Keratinocyte (primary cell): ENCODE measurements around the gene LY6G5B. TPM values are rescaled to one million over a fixed set of nuclear protein-coding genes. Genes with fewer than 3 reads are reported as not detected.

Experiments used
- DNase-seq: peaks from one replicate; pipeline ENCODE4 v3.0.0-alpha.2; 2011; ENCODE audit warnings: low read depth, missing footprints, low spot score
- FAIRE-seq: peaks from 2 replicates; lab custom pipeline; 2011; peaks lifted over from hg19 to GRCh38; lab: Jason Lieb, UNC
- H2AFZ ChIP-seq: 2 replicates; pipeline ENCODE4 v1.6.0; 2012; ENCODE audit warnings: low read length, control low read depth, inconsistent platforms; ENCODE audit not compliant: control insufficient read depth
- H3K27ac ChIP-seq: 2 replicates; pipeline ENCODE4 v1.5.1; 2011; ENCODE audit warnings: low read length; ENCODE audit not compliant: control insufficient read depth, insufficient read depth
- H3K27me3 ChIP-seq: 3 replicates; pipeline ENCODE4 v1.6.0; 2011; ENCODE audit warnings: low read length; ENCODE audit not compliant: control insufficient read depth, insufficient read depth; ENCODE audit errors: extremely low read depth
- H3K36me3 ChIP-seq, 2 experiments: 2 replicates in 1 of 2; 3 replicates in 1 of 2; pipeline ENCODE4 v1.5.1; 2011; ENCODE audit warnings: low read length in 2 of 2, mild to moderate bottlenecking in 1 of 2; ENCODE audit not compliant: control insufficient read depth in 2 of 2, insufficient read depth in 2 of 2; ENCODE audit errors: extremely low read depth in 1 of 2
- H3K4me1 ChIP-seq: 3 replicates; pipeline ENCODE4 v1.5.1; 2011; ENCODE audit warnings: low read length; ENCODE audit not compliant: control insufficient read depth, insufficient read depth; ENCODE audit errors: extremely low read depth
- H3K4me2 ChIP-seq: 3 replicates; pipeline ENCODE4 v1.6.0; 2011; ENCODE audit warnings: low read depth, low read length; ENCODE audit not compliant: control insufficient read depth, insufficient read depth; ENCODE audit errors: extremely low read depth
- H3K4me3 ChIP-seq, 3 experiments: fragments of 200-600 bp in 1 of 3; sonication (generic) in 1 of 3; 2 replicates in 2 of 3; 3 replicates in 1 of 3; pipeline ENCODE4 v1.5.1; 2011 to 2016; ENCODE audit warnings: low read length in 3 of 3, mild to moderate bottlenecking in 3 of 3, control low read depth in 2 of 3, inconsistent platforms in 1 of 3, low read depth in 1 of 3, mixed read lengths in 1 of 3, mixed run types in 1 of 3, moderate library complexity in 1 of 3; ENCODE audit not compliant: control insufficient read depth in 2 of 3, insufficient read depth in 2 of 3; ENCODE audit errors: extremely low read depth in 1 of 3
- H3K79me2 ChIP-seq: 2 replicates; pipeline ENCODE4 v1.6.0; 2012; ENCODE audit warnings: low read length; ENCODE audit not compliant: control insufficient read depth, insufficient read depth
- H3K9ac ChIP-seq: 3 replicates; pipeline ENCODE4 v1.6.0; 2011; ENCODE audit warnings: low read length; ENCODE audit not compliant: control insufficient read depth, insufficient read depth; ENCODE audit errors: extremely low read depth
- H3K9me1 ChIP-seq: 3 replicates; pipeline ENCODE4 v1.6.0; 2011; ENCODE audit warnings: low read length; ENCODE audit not compliant: control insufficient read depth, insufficient read depth; ENCODE audit errors: extremely low read depth
- H3K9me3 ChIP-seq: 2 replicates; pipeline ENCODE4 v1.5.1; 2012; ENCODE audit warnings: low read depth, low read length; ENCODE audit not compliant: control insufficient read depth
- H4K20me1 ChIP-seq: 3 replicates; pipeline ENCODE4 v1.6.0; 2011; ENCODE audit warnings: low read length; ENCODE audit not compliant: control insufficient read depth, insufficient read depth; ENCODE audit errors: extremely low read depth
- EZH2 ChIP-seq: IDR thresholded peaks from one replicate; pipeline ENCODE4 v1.6.1; 2012; ENCODE audit warnings: inconsistent platforms, mild to moderate bottlenecking, low read length, moderate library complexity
- dilution Hi-C: fragments of 300-500 bp; cut with MboI; formaldehyde crosslinking; loops from one replicate; pipeline ENCODE4 v1.7.0; 2020; ENCODE audit warnings: low sequenced_read_pairs; ENCODE audit not compliant: extremely low pct_ligation_motif_present
- polyA plus RNA-seq, 5 experiments: library from polyadenylated mRNA; depleted of rRNA in 3 of 5; stranded (reverse) in 3 of 5; stranded (forward) in 1 of 5; unstranded in 1 of 5; fragments of >200 nt; gene quantifications; 1 replicate in 1 of 5; 2 replicates in 3 of 5; 3 replicates in 1 of 5; pipeline versions ENCODE4 v1.2.1 to v1.2.3, GENCODE V29; 2011 to 2012; ENCODE audit warnings: missing spikeins in 2 of 5, low read depth in 1 of 5, low replicate concordance in 1 of 5
- small RNA-seq, 3 experiments: library from RNA; depleted of rRNA; stranded (forward); fragments of <200 nt; gene quantifications; one replicate each; pipeline ENCODE3, GENCODE V24; 2012; ENCODE audit warnings: low read depth in 3 of 3, low replicate concordance in 1 of 3; ENCODE audit not compliant: insufficient read length in 3 of 3
- TF ChIP-seq, protein P1 (sequence below), 3 experiments: IDR thresholded peaks in 1 of 3; conservative IDR thresholded peaks in 1 of 3; optimal IDR thresholded peaks in 1 of 3; 2 replicates in 2 of 3; 3 replicates in 1 of 3; pipeline versions ENCODE3 to v1.5.1; 2011; ENCODE audit warnings: low read length in 3 of 3, mild to moderate bottlenecking in 3 of 3, moderate library complexity in 2 of 3, control low read depth in 1 of 3, inconsistent platforms in 1 of 3; ENCODE audit not compliant: insufficient read depth in 2 of 3; ENCODE audit errors: extremely low read depth in 1 of 3

The LY6G5B gene
- polyA plus RNA-seq, 1 donor (not counting 4 experiments of a cell fraction or from before 2014, with no cell fraction given): 5.2 TPM

DNA sequence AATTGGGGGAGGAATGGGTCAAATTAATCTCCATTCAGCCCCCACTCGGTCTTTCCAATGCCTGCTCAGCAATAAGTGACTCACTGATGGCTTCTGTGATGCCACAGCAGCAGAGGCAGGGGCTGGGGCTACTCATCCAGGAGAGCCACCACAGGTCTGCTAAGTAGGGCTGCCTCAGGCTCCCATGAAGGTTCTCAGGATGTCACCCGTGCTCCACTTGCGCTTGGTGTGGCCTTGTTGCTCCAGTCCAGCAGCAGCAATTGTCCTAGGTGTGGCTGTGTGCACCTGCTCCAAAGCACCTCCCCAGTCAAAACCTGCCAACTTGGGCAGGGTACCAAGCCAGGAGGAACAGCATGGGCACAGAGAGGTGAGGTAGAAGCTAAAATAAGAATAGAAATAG lies 52.4 kb downstream of the LY6G5B start:
- Histone ChIP-seq H3K4me2 (no peak overlapping the region), H3K9me3 (no peaks in the 10 kb centered on the region), H3K79me2 (no peaks in the 10 kb centered on the region), H3K9me1 (peaks cover 5% of the 10 kb centered on the region), H3K36me3 (peaks cover 0 to 6% of the 10 kb centered on the region in 2 experiments), H4K20me1 (no peaks in the 10 kb centered on the region), H3K9ac (no peak overlapping the region), H3K27me3 (no peaks in the 10 kb centered on the region), H3K27ac (no peak overlapping the region), H3K4me1 (peaks cover 31% of the 10 kb centered on the region), H3K4me3 (no peak overlapping the region), H2AFZ (no peak overlapping the region)
- TF ChIP-seq, protein P1, sequence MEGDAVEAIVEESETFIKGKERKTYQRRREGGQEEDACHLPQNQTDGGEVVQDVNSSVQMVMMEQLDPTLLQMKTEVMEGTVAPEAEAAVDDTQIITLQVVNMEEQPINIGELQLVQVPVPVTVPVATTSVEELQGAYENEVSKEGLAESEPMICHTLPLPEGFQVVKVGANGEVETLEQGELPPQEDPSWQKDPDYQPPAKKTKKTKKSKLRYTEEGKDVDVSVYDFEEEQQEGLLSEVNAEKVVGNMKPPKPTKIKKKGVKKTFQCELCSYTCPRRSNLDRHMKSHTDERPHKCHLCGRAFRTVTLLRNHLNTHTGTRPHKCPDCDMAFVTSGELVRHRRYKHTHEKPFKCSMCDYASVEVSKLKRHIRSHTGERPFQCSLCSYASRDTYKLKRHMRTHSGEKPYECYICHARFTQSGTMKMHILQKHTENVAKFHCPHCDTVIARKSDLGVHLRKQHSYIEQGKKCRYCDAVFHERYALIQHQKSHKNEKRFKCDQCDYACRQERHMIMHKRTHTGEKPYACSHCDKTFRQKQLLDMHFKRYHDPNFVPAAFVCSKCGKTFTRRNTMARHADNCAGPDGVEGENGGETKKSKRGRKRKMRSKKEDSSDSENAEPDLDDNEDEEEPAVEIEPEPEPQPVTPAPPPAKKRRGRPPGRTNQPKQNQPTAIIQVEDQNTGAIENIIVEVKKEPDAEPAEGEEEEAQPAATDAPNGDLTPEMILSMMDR (optimal IDR thresholded peaks at IDR 0.05 in 1 of 3, IDR thresholded peaks at IDR 0.05 in 1 of 3, conservative IDR thresholded peaks at IDR 0.05 in 1 of 3; ENCODE audit: extremely low read depth in 1 of 3, insufficient read depth in 2 of 3, low read length in 3 of 3): no peak
- no peak for TF ChIP-seq EZH2
- DNase-seq (no peak), FAIRE-seq (no peak)
- dilution Hi-C loops: no loop called here

Small RNAs within 50 kb of the gene (small RNA-seq; reads per million reads assigned to genes)
- gene LY6G6D (0 reads per million in 3 experiments), gene MIR4646 (0 reads per million in 3 experiments), gene MIR6832 (0 to 0.13 (median 0) reads per million in 3 experiments), gene RF00019 (0 reads per million in 3 experiments), gene SNORA38 (1.3 to 14.6 (median 10.0) reads per million in 3 experiments)

Other genes starting within 250 kb of the LY6G5B start
- 6.0 to 18.1 TPM (median 8.6 TPM) in 3 replicates for gene MICB, start 171.8 kb upstream of the LY6G5B start, polyA plus RNA-seq
- gene MCCD1, start 141.0 kb upstream of the LY6G5B start, polyA plus RNA-seq: not detected in 3 replicates
- 270 to 540 TPM (median 314 TPM) in 3 replicates for gene DDX39B, start 128.0 kb upstream of the LY6G5B start, polyA plus RNA-seq
- gene ATP6V1G2, start 123.4 kb upstream of the LY6G5B start, polyA plus RNA-seq: 0.46 to 1.3 TPM (median 0.94 TPM) in 3 replicates
- 4.8 to 8.9 TPM (median 7.2 TPM) in 3 replicates for gene NFKBIL1, start 122.4 kb upstream of the LY6G5B start, polyA plus RNA-seq
- 0.04 TPM in 1 of 3 replicates, not detected in the others for gene LTA, start 97.7 kb upstream of the LY6G5B start, polyA plus RNA-seq
- 0.54 to 2.3 TPM (median 0.88 TPM) in 3 replicates for gene TNF, start 94.4 kb upstream of the LY6G5B start, polyA plus RNA-seq
- gene LTB, start 87.6 kb upstream of the LY6G5B start, polyA plus RNA-seq: 0.09 TPM in 1 of 3 replicates, not detected in the others
- gene LST1, start 83.7 kb upstream of the LY6G5B start, polyA plus RNA-seq: 0.18 TPM in 1 of 3 replicates, not detected in the others
- not detected in 3 replicates for gene NCR3, start 77.0 kb upstream of the LY6G5B start, polyA plus RNA-seq
- gene AIF1, start 54.7 kb upstream of the LY6G5B start, polyA plus RNA-seq: not detected in 3 replicates
- gene PRRC2A, start 49.3 kb upstream of the LY6G5B start, polyA plus RNA-seq: 20.5 to 58.0 TPM (median 22.7 TPM) in 3 replicates
- gene BAG6, start 17.3 kb upstream of the LY6G5B start, polyA plus RNA-seq: 49.9 to 120 TPM (median 60.6 TPM) in 3 replicates
- gene APOM, start 14.1 kb upstream of the LY6G5B start, polyA plus RNA-seq: 1.4 to 2.6 TPM (median 2.3 TPM) in 3 replicates
- gene C6orf47, start 9.2 kb upstream of the LY6G5B start, polyA plus RNA-seq: 7.9 to 10.0 TPM (median 8.3 TPM) in 3 replicates
- gene GPANK1, start 5.0 kb upstream of the LY6G5B start, polyA plus RNA-seq: 7.9 to 11.4 TPM (median 10.0 TPM) in 3 replicates
- 41.9 to 108 TPM (median 43.7 TPM) in 3 replicates for gene CSNK2B, start 3.9 kb upstream of the LY6G5B start, polyA plus RNA-seq
- gene LY6G5C, start 11.1 kb downstream of the LY6G5B start, polyA plus RNA-seq: 0.58 to 0.95 TPM (median 0.61 TPM) in 3 replicates
- gene ABHD16A, start 33.3 kb downstream of the LY6G5B start, polyA plus RNA-seq: 20.9 to 28.2 TPM (median 21.8 TPM) in 3 replicates
- not detected in 3 replicates for gene LY6G6F, start 36.9 kb downstream of the LY6G5B start, polyA plus RNA-seq
- gene LY6G6D, start 45.4 kb downstream of the LY6G5B start, polyA plus RNA-seq: 0.22 to 0.33 TPM in 2 of 3 replicates, not detected in the other
- 2.3 to 3.1 TPM (median 2.4 TPM) in 3 replicates for gene LY6G6C, start 51.8 kb downstream of the LY6G5B start, polyA plus RNA-seq
- 0.06 to 0.21 TPM (median 0.10 TPM) in 3 replicates for gene MPIG6B, start 53.4 kb downstream of the LY6G5B start, polyA plus RNA-seq
- gene DDAH2, start 59.3 kb downstream of the LY6G5B start, polyA plus RNA-seq: 3.0 to 6.7 TPM (median 3.1 TPM) in 3 replicates
- 759 to 873 TPM (median 832 TPM) in 3 replicates for gene CLIC1, start 66.6 kb downstream of the LY6G5B start, polyA plus RNA-seq
- 9.4 to 14.8 TPM (median 11.4 TPM) in 3 replicates for gene MSH5, start 70.0 kb downstream of the LY6G5B start, polyA plus RNA-seq
- 1.1 to 2.1 TPM (median 1.7 TPM) in 3 replicates for gene SAPCD1, start 92.7 kb downstream of the LY6G5B start, polyA plus RNA-seq
- 0.32 to 0.47 TPM (median 0.33 TPM) in 3 replicates for gene VWA7, start 107.4 kb downstream of the LY6G5B start, polyA plus RNA-seq
- 17.2 to 57.2 TPM (median 26.3 TPM) in 3 replicates for gene VARS1, start 125.8 kb downstream of the LY6G5B start, polyA plus RNA-seq
- gene LSM2, start 137.0 kb downstream of the LY6G5B start, polyA plus RNA-seq: 34.4 to 84.1 TPM (median 46.5 TPM) in 3 replicates
- gene HSPA1L, start 145.3 kb downstream of the LY6G5B start, polyA plus RNA-seq: 0.31 to 0.60 TPM (median 0.54 TPM) in 3 replicates
- gene HSPA1A, start 145.6 kb downstream of the LY6G5B start, polyA plus RNA-seq: 95.5 to 142 TPM (median 110 TPM) in 3 replicates
- 33.5 to 65.8 TPM (median 48.1 TPM) in 3 replicates for gene HSPA1B, start 157.8 kb downstream of the LY6G5B start, polyA plus RNA-seq
- gene NEU1, start 192.8 kb downstream of the LY6G5B start, polyA plus RNA-seq: 27.9 to 44.4 TPM (median 38.6 TPM) in 3 replicates
- 0.06 to 0.25 TPM (median 0.18 TPM) in 3 replicates for gene SLC44A4, start 209.0 kb downstream of the LY6G5B start, polyA plus RNA-seq
- 17.6 to 26.5 TPM (median 17.7 TPM) in 3 replicates for gene EHMT2, start 227.7 kb downstream of the LY6G5B start, polyA plus RNA-seq
- 0.55 to 0.64 TPM (median 0.63 TPM) in 3 replicates for gene ZBTB12, start 232.1 kb downstream of the LY6G5B start, polyA plus RNA-seq